ENCODE data around the gene VSIG10L2.

- TF ChIP-seq CTCF (IDR thresholded peaks at IDR 0.05; ENCODE audit: insufficient read depth, low read depth, low read length) (no peak), EZH2 (IDR thresholded peaks at IDR 0.05; ENCODE audit: insufficient read depth, low read length) (no peak)
These were observed 10.1 kb upstream of the VSIG10L2 start for GRCh38 chr11:125935618-125936199.

Data from astrocyte (in vitro differentiated cells and primary cell).